ENCODE results near the gene ERGIC3. TPM values are rescaled to one million over a fixed set of nuclear protein-coding genes. Genes with fewer than 3 reads are reported as not detected.

ERGIC3 gene
- 254 and 305 TPM in 2 replicates for total RNA-seq

- DNase-seq (ENCODE audit: low read depth, low spot score) = peak; percentile 67
Observed at GRCh38 chr20:35541783-35542662, at the start of gene ERGIC3. Gene ERGIC3 (plus strand): TSS chr20:35542078. CDS start chr20:35542098, 20 bp downstream.

- DNase-seq (ENCODE audit: low read depth, low spot score) = no peak
Observed at GRCh38 chr20:35492352-35492751, 49.5 kb upstream of the ERGIC3 start.

GRCh38 chr20:35496481-35496880, 45.4 kb upstream of the ERGIC3 start:
- no peak for DNase-seq (ENCODE audit: low read depth, low spot score)

GRCh38 chr20:35497320-35497719, 44.6 kb upstream of the ERGIC3 start:
- no peak for DNase-seq (ENCODE audit: low read depth, low spot score)

GRCh38 chr20:35497780-35498189, 44.1 kb upstream of the ERGIC3 start:
- DNase-seq (ENCODE audit: low read depth, low spot score) = no peak

- no peak for DNase-seq (ENCODE audit: low read depth, low spot score)
Observed at GRCh38 chr20:35499271-35499670, 42.6 kb upstream of the ERGIC3 start.

- DNase-seq (ENCODE audit: low read depth, low spot score) = no peak
Observed at GRCh38 chr20:35502352-35502751, 39.5 kb upstream of the ERGIC3 start.

GRCh38 chr20:35503281-35503680, 38.6 kb upstream of the ERGIC3 start:
- no peak for DNase-seq (ENCODE audit: low read depth, low spot score)

- no peak for DNase-seq (ENCODE audit: low read depth, low spot score)
Observed at GRCh38 chr20:35503841-35504561, 37.9 kb upstream of the ERGIC3 start.

- DNase-seq (ENCODE audit: low read depth, low spot score) = no peak
Observed at GRCh38 chr20:35504751-35505150, 37.1 kb upstream of the ERGIC3 start.

GRCh38 chr20:35506179-35506578, 35.7 kb upstream of the ERGIC3 start:
- DNase-seq (ENCODE audit: low read depth, low spot score) = no peak

GRCh38 chr20:35506872-35507638, 34.8 kb upstream of the ERGIC3 start:
- DNase-seq (ENCODE audit: low read depth, low spot score) = no peak

GRCh38 chr20:35508493-35509218, 33.2 kb upstream of the ERGIC3 start:
- DNase-seq (ENCODE audit: low read depth, low spot score) = no peak

GRCh38 chr20:35510951-35511735, 30.7 kb upstream of the ERGIC3 start:
- DNase-seq (ENCODE audit: low read depth, low spot score) = no peak

- no peak for DNase-seq (ENCODE audit: low read depth, low spot score)
Observed at GRCh38 chr20:35511814-35512420, 30.0 kb upstream of the ERGIC3 start.

- no peak for DNase-seq (ENCODE audit: low read depth, low spot score)
Observed at GRCh38 chr20:35514371-35514932, 27.4 kb upstream of the ERGIC3 start.

- no peak for DNase-seq (ENCODE audit: low read depth, low spot score)
Observed at GRCh38 chr20:35515341-35515740, 26.5 kb upstream of the ERGIC3 start.

- DNase-seq (ENCODE audit: low read depth, low spot score) = no peak
Observed at GRCh38 chr20:35515949-35516645, 25.8 kb upstream of the ERGIC3 start.

GRCh38 chr20:35517125-35517524, 24.8 kb upstream of the ERGIC3 start:
- DNase-seq (ENCODE audit: low read depth, low spot score) = no peak
